ENCODE measurements around the gene SF3A2. TPM values are rescaled to one million over a fixed set of nuclear protein-coding genes. Genes with fewer than 3 reads are reported as not detected.

Gene SF3A2
- total and polyA plus RNA-seq, 10 of the 15 experiments (the other 5 are each of a cell fraction or from before 2014, with no cell fraction given): 0.33 to 143 (median 30.6) TPM

DNA sequence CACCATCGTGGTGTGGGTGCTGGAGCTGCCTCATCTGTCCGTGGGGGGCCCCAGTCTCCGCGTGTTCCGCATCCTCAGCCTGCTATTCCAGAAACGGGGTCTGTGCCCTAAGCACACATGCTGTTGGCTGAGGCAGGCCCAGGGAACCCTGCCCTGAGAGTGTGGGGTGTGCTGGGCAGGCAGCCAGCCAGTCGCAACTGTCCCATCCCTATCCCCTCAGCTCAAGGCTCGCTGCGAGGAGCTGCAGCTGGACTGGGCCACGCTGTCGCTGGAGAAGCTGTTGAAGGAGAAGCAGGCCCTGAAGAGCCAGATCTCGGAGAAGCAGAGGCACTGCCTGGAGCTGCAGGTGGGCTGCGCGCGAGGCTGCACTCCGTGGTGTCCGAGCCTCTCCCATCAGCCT lies 22.4 kb upstream of the SF3A2 start:
- no TSS peak for BruUV-seq (replicated peaks)
- Histone ChIP-seq H3K9ac (ENCODE audit: control insufficient read depth, insufficient read depth, low read length) (no peak overlapping the region), H3K9me3 (replicated peaks; ENCODE audit: control insufficient read depth, insufficient read depth, low read length) (no peaks in the 10 kb centered on the region), H3K27ac (ENCODE audit: control insufficient read depth, insufficient read depth) (no peak overlapping the region), H3K79me2 (ENCODE audit: control insufficient read depth, insufficient read depth, low read length) (no peaks in the 10 kb centered on the region), H2AFZ (ENCODE audit: control insufficient read depth, low read depth, low read length) (no peak overlapping the region), H3K4me1 (ENCODE audit: control insufficient read depth, insufficient read depth, low read length) (peaks cover 5% of the 10 kb centered on the region), H4K20me1 (ENCODE audit: control insufficient read depth, insufficient read depth) (no peaks in the 10 kb centered on the region), H3K27me3 (replicated peaks in 1 of 2; ENCODE audit: control insufficient read depth in 2 of 2, insufficient read depth in 2 of 2, low read length in 1 of 2) (no peaks in the 10 kb centered on the region), H3K36me3 (ENCODE audit: control insufficient read depth in 2 of 2, insufficient read depth in 2 of 2, low read length in 1 of 2) (peaks cover 39 to 75% of the 10 kb centered on the region in 2 experiments; a peak in 3 of 4 replicates), H3K4me3 (no peak overlapping the region), H3K4me2 (ENCODE audit: control insufficient read depth, insufficient read depth) (no peak overlapping the region)
- ChIA-PET CTCF (interaction anchor here (2.7 kb wide), 1 partner anchor 59 kb away, joined by 10 read pairs; no protein-coding TSS in a partner anchor), SMC1A (ENCODE audit: uncharacterized antibody, unreplicated experiment) (interaction anchor here (1.0 kb wide), 1 partner anchor 58 kb away, joined by 4 read pairs; no protein-coding TSS in a partner anchor), POLR2A (no interaction called here), RAD21 (ENCODE audit: unreplicated experiment) (no interaction called here)
- DNase-seq (ENCODE audit: low read depth, low spot score): no peak
- no peak for FAIRE-seq
- TF ChIP-seq ETV6 (conservative IDR thresholded peaks at IDR 0.05 in 1 of 2, IDR thresholded peaks at IDR 0.05 in 1 of 2; ENCODE audit: borderline replicate concordance in 1 of 2, low read depth in 1 of 2): no peak
- TF ChIP-seq POLR2A (IDR thresholded peaks at IDR 0.05; ENCODE audit: low read depth, low read length): 0 out of 2 replicates have a peak, but pooled peaks have one; percentile 56
- in situ Hi-C loops (cut with MboI): no loop called here
- intact Hi-C loops (cut with micrococcal nuclease; ENCODE audit: unreplicated experiment): no loop called here
- 98% methylated on average over 17 of the region's 17 CpGs for WGBS (ENCODE audit: insufficient coverage, insufficient replicate concordance, low lambda C conversion rate, missing lambda C conversion rate)
- ATAC-seq: no peak

DNA sequence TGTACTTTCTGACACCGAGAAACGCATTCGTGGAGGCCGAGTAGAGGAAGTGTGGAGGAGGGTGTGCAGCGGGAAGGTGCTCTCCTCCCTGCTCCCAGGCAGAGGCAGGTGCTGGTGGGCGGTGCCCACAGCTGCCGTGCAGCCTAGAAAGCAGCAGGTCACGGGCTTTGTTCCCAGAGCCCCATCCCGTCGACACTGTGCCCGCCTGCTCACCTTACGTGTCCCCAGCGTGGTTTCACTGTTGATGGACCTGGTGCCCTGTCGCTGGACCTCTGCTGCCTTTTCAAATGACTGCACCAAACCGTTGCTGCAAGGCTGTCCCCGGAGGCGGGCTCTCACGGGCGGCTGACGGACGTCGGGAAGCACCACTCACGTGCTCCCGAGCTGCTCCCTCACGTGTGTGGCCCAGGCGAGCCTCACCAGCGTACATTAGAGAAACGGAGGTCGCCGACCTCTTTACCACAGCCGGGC lies 21.3 kb upstream of the SF3A2 start:
- ChIA-PET POLR2A (interaction anchor here (0.5 to 0.6 kb wide), 2 partner anchors 12 to 43 kb away, joined by 3 to 4 read pairs; no protein-coding TSS in a partner anchor), RAD21 (ENCODE audit: unreplicated experiment) (interaction anchor here (1.3 kb wide), 1 partner anchor 43 kb away, joined by 3 read pairs; no protein-coding TSS in a partner anchor), CTCF (interaction anchor here (1.2 to 2.7 kb wide), 2 partner anchors 44 to 60 kb away, joined by 4 to 10 read pairs; no protein-coding TSS in a partner anchor), SMC1A (ENCODE audit: uncharacterized antibody, unreplicated experiment) (no interaction called here)
- H2AFZ ChIP-seq (ENCODE audit: control insufficient read depth, low read depth, low read length): no peak overlapping the region
- TF ChIP-seq, protein P1, sequence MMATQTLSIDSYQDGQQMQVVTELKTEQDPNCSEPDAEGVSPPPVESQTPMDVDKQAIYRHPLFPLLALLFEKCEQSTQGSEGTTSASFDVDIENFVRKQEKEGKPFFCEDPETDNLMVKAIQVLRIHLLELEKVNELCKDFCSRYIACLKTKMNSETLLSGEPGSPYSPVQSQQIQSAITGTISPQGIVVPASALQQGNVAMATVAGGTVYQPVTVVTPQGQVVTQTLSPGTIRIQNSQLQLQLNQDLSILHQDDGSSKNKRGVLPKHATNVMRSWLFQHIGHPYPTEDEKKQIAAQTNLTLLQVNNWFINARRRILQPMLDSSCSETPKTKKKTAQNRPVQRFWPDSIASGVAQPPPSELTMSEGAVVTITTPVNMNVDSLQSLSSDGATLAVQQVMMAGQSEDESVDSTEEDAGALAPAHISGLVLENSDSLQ (IDR thresholded peaks at IDR 0.05): peak; percentile 90
- TF ChIP-seq, protein P2, sequence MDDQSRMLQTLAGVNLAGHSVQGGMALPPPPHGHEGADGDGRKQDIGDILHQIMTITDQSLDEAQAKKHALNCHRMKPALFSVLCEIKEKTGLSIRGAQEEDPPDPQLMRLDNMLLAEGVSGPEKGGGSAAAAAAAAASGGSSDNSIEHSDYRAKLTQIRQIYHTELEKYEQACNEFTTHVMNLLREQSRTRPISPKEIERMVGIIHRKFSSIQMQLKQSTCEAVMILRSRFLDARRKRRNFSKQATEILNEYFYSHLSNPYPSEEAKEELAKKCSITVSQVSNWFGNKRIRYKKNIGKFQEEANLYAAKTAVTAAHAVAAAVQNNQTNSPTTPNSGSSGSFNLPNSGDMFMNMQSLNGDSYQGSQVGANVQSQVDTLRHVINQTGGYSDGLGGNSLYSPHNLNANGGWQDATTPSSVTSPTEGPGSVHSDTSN (IDR thresholded peaks at IDR 0.05; ENCODE audit: insufficient replicate concordance, low read depth, low read length): peak; percentile 34
- TF ChIP-seq YY1 (IDR thresholded peaks at IDR 0.05; ENCODE audit: low read depth, low read length) (no peak), BHLHE40 (IDR thresholded peaks at IDR 0.05; ENCODE audit: borderline replicate concordance in 1 of 2, low read depth in 2 of 2, low read length in 1 of 2) (peak in 1 of 2 experiments; percentile 65; a peak in 1 of 4 replicates), RELA (IDR thresholded peaks at IDR 0.05; ENCODE audit: borderline replicate concordance, partially characterized antibody) (no peak)
- TF ChIP-seq, protein P3, sequence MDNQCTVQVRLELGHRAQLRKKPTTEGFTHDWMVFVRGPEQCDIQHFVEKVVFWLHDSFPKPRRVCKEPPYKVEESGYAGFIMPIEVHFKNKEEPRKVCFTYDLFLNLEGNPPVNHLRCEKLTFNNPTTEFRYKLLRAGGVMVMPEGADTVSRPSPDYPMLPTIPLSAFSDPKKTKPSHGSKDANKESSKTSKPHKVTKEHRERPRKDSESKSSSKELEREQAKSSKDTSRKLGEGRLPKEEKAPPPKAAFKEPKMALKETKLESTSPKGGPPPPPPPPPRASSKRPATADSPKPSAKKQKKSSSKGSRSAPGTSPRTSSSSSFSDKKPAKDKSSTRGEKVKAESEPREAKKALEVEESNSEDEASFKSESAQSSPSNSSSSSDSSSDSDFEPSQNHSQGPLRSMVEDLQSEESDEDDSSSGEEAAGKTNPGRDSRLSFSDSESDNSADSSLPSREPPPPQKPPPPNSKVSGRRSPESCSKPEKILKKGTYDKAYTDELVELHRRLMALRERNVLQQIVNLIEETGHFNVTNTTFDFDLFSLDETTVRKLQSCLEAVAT (IDR thresholded peaks at IDR 0.05): 0 out of 2 replicates have a peak, but pooled peaks have one; percentile 27
- H3K9me3 ChIP-seq (replicated peaks; ENCODE audit: control insufficient read depth, insufficient read depth, low read length): no peaks in the 10 kb centered on the region
- in situ Hi-C loops (cut with MboI) (no loop called here), intact Hi-C loops (cut with micrococcal nuclease; ENCODE audit: unreplicated experiment) (no loop called here)
- H4K20me1 ChIP-seq (ENCODE audit: control insufficient read depth, insufficient read depth): no peaks in the 10 kb centered on the region
- H3K36me3 ChIP-seq (ENCODE audit: control insufficient read depth in 2 of 2, insufficient read depth in 2 of 2, low read length in 1 of 2): peaks cover 35 to 76% of the 10 kb centered on the region in 2 experiments; a peak in 3 of 4 replicates
- BruUV-seq (replicated peaks): TSS peak; percentile 31
- FAIRE-seq: no peak
- H3K4me1 ChIP-seq (ENCODE audit: control insufficient read depth, insufficient read depth, low read length): peaks cover 5% of the 10 kb centered on the region
- no peaks in the 10 kb centered on the region for H3K27me3 ChIP-seq (replicated peaks in 1 of 2; ENCODE audit: control insufficient read depth in 2 of 2, insufficient read depth in 2 of 2, low read length in 1 of 2)
- no peak for ATAC-seq
- no peak overlapping the region for H3K9ac ChIP-seq (ENCODE audit: control insufficient read depth, insufficient read depth, low read length)
- H3K4me3 ChIP-seq: no peak overlapping the region
- no peak overlapping the region; the same call in 1 of the 2 replicates for H3K4me2 ChIP-seq (ENCODE audit: control insufficient read depth, insufficient read depth)
- under 1% methylated on average over 31 of the region's 31 CpGs for WGBS (ENCODE audit: insufficient coverage, insufficient replicate concordance, low lambda C conversion rate, missing lambda C conversion rate)
- no peak for DNase-seq (ENCODE audit: low read depth, low spot score)
- no peaks in the 10 kb centered on the region for H3K79me2 ChIP-seq (ENCODE audit: control insufficient read depth, insufficient read depth, low read length)
- no peak overlapping the region for H3K27ac ChIP-seq (ENCODE audit: control insufficient read depth, insufficient read depth)
